ENCODE data around the gene ANKRD35.
A peak's percentile ranks its signal among the peaks of the same experiment; 100 is the strongest.

Gene ANKRD35

GRCh38 chr1:145895471-145895870 lies 9.8 kb upstream of the ANKRD35 start:
- no peak for DNase-seq (ENCODE audit: low spot score)

- no peak for DNase-seq (ENCODE audit: low spot score)
These were observed 7.8 kb upstream of the ANKRD35 start for GRCh38 chr1:145893306-145894055.

- no peak for DNase-seq (ENCODE audit: low spot score)
These were observed 6.9 kb upstream of the ANKRD35 start for GRCh38 chr1:145892486-145893087.

- peak; percentile 100 for DNase-seq (ENCODE audit: low spot score)
These were observed 6.2 kb upstream of the ANKRD35 start for GRCh38 chr1:145891587-145892485.

GRCh38 chr1:145891143-145891542 lies 5.5 kb upstream of the ANKRD35 start:
- peak; percentile 23 for DNase-seq (ENCODE audit: low spot score)

- DNase-seq (ENCODE audit: low spot score), result no peak
These were observed 4.1 kb upstream of the ANKRD35 start for GRCh38 chr1:145889722-145890121.

- peak; percentile 91 for DNase-seq (ENCODE audit: low spot score)
These were observed 2.0 kb upstream of the ANKRD35 start for GRCh38 chr1:145887631-145888030.

GRCh38 chr1:145886816-145887215 lies 1.1 kb upstream of the ANKRD35 start:
- no peak for DNase-seq (ENCODE audit: low spot score)

- DNase-seq (ENCODE audit: low spot score), result no peak
These were observed 724 bp upstream of the ANKRD35 start for GRCh38 chr1:145886390-145886789.

- DNase-seq (ENCODE audit: low spot score), result peak; percentile 50
These were observed 991 bp downstream of the ANKRD35 start for GRCh38 chr1:145884675-145885074.

GRCh38 chr1:145879775-145880174 lies 5.9 kb downstream of the ANKRD35 start:
- no peak for DNase-seq (ENCODE audit: low spot score)

- peak; percentile 13 for DNase-seq (ENCODE audit: low spot score)
These were observed 6.9 kb downstream of the ANKRD35 start for GRCh38 chr1:145878724-145879123.

GRCh38 chr1:145877923-145878486 lies 7.7 kb downstream of the ANKRD35 start:
- peak; percentile 37 for DNase-seq (ENCODE audit: low spot score)

GRCh38 chr1:145874646-145875045 lies 11.0 kb downstream of the ANKRD35 start:
- no peak for DNase-seq (ENCODE audit: low spot score)

GRCh38 chr1:145871994-145872924 lies 13.4 kb downstream of the ANKRD35 start:
- DNase-seq (ENCODE audit: low spot score), result peak; percentile 15

GRCh38 chr1:145868232-145868631 lies 17.4 kb downstream of the ANKRD35 start:
- no peak for DNase-seq (ENCODE audit: low spot score)

GRCh38 chr1:145863282-145864018 lies 22.2 kb downstream of the ANKRD35 start:
- no peak for DNase-seq (ENCODE audit: low spot score)

- DNase-seq (ENCODE audit: low spot score), result peak; percentile 88
These were observed 26.1 kb downstream of the ANKRD35 start for GRCh38 chr1:145859491-145860023.

- DNase-seq (ENCODE audit: low spot score), result peak; percentile 94
These were observed 26.7 kb downstream of the ANKRD35 start, which contains the start of gene PIAS3 for GRCh38 chr1:145858901-145859490. PIAS3 (minus strand) TSS chr1:145859081; CDS start chr1:145858990, 91 bp downstream.
